ENCODE measurements around the gene E2F4.
A peak's percentile ranks its signal among the peaks of the same experiment; 100 is the strongest.

The E2F4 gene, protein sequence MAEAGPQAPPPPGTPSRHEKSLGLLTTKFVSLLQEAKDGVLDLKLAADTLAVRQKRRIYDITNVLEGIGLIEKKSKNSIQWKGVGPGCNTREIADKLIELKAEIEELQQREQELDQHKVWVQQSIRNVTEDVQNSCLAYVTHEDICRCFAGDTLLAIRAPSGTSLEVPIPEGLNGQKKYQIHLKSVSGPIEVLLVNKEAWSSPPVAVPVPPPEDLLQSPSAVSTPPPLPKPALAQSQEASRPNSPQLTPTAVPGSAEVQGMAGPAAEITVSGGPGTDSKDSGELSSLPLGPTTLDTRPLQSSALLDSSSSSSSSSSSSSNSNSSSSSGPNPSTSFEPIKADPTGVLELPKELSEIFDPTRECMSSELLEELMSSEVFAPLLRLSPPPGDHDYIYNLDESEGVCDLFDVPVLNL

DNA sequence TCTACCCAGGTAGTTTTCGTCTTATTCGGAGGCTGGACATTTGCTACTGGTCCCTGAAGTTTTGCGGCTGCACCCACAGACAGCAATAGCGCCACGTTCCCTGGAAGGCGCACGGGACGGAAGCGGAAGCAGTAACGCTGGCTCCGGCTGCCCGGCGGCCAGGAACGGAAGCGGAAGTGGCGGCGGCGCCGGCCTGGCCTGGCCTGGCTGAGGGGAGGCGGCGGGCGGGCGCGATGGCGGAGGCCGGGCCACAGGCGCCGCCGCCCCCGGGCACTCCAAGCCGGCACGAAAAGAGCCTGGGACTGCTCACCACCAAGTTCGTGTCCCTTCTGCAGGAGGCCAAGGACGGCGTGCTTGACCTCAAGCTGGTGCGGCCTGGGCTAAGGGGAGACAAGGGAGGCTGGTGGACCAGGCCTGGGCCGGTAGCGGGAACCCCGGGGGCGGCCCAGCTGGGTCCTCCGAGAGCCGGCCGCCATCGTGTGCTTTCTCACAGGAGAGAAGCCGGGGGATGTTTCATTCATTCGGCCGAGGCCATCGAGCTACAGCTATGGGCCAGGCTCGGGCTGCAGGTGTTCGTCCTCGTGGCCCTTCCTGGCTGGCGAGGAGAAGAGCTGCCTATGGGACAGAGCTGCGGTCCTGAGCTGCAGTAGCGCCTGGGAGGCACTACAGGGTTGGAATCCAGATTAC lies at the start of gene E2F4:
Gene E2F4, plus strand, starts transcription at position 161 of the 687 bp plus-strand sequence. Its CDS starts 73 bp downstream, at position 234.
- peak; percentile 96 for DNase-seq

DNA sequence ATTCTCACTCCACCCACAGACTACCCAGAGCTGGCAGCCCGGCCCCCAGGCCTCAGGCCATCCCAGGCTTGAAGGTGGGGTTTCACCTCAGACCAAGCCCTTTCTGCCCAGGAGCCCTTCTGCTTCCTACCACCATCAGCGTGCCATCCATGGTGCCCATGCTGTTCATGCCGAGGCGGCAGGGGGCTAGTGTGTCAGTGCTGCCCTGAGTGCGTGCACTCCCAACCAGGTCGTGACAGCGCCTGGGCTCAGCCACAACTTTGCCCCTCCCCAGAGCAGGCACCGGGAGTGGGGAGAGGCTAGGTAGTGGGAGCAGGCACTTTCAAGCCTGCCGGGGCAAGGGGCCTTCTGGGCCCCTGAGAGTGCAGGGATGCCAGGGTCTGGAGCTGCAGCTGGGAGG lies 49.6 kb upstream of the E2F4 start:
- DNase-seq = no peak

DNA sequence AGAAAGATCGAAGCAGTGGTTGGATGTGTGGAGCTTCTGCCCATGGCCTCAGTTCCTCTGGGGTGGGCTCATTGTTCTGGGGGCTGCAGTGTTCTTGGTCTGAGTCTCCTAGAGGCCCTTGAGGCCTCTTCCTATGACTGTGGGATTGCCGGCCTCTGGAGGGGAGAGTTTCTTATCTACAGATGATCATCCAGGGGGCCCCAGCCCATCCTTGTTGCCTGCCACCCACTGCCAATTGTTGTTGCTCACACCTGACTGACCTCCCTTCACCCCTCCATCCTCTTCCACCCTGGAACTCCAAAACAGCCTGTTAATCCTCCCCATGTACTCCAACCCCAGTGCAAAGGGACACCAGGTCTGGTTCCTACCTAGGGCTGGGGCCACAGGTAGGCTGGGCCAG lies 47.0 kb upstream of the E2F4 start:
- no peak for DNase-seq

DNA sequence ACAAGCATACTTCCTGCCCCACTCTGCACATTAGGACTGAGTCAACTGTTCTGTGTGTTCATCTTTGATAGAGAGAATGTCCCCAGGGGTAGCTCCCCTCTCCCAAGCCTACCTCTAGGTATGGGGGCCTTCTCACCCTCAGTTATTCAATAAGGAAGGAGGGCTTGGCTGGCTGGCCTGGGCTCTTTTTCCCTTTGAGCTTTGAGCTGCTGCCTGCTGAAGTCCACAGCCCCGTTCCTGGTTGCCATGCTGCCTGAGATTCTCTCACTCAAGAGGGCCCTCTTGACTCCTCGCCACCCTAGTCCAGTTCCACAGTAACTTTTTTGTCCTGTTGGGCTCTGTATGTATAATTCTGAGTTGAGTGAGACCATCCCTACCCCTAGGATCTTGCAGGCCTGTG lies 46.2 kb upstream of the E2F4 start:
- no peak for DNase-seq

DNA sequence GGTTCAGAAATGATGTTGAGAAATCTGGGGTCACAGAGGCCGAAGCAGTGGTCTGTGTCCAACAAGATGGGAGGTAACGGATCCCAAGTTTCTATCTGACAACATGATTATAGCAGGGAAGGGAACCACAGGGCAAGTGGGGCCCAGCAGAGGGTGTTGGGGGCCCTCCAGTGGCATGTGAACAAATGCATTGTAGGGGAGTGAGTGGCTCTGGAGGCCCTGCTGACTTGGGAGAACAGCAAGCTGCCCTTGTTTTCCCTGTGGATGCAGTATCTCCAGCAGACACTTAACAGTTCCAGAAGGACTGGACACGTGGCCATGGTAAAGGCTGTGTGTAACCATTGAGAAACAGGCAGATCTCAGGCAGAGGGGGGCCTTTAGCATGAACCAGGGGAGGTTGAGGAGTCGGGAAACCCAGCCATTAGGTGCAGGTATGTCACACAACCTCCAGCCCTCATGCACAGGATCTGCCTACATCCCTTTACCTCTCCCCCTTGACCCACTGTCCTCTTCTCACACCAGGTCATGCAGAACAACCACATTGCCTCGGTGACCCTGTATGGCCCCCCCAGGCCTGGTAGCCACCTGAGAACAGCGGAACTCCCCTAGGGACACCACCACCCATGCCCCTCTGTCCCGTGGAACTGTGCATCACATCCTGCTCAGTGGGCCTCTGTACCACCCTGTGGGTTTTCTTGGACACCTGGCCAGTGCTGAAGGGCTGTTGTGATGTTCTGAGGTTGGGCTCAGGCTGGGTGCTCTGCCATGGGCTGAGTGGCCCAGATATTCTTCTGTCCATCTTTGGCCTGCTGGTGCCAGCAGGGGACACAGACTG lies 45.2 kb upstream of the E2F4 start:
- no peak for DNase-seq

DNA sequence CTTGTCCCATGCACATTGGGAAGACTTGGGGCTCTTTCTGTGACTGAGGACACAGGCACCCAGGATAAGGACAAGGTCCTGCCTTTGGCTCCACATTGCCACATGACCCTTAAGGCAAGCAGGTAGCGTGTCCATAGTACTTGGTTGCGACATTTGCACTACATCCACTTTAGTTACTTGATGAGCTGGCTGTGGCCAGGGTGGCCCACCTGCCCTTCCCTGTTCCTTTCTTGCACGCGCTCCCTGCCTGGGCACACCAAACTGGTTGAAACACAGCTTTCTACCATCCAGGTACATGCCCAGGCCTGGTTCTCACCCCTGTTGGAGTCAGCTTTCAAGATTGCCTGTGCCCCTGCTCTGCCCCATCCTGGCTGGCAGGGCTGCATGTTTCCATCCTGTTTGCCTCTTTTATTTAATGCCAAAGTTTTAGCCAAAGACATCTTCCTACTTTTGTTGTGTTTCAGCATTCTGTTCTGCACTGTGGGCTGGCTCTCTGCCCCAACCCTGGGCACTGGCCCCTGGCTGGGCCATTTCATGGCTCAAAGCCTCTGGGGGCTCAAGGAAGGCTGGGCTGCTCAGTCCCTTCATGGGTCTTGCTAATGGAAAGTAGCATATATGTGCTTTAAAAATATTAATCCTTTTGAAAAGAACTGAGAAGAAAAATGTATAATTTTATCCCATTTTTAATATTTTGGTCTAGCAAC lies 44.4 kb upstream of the E2F4 start:
- no peak for DNase-seq

DNA sequence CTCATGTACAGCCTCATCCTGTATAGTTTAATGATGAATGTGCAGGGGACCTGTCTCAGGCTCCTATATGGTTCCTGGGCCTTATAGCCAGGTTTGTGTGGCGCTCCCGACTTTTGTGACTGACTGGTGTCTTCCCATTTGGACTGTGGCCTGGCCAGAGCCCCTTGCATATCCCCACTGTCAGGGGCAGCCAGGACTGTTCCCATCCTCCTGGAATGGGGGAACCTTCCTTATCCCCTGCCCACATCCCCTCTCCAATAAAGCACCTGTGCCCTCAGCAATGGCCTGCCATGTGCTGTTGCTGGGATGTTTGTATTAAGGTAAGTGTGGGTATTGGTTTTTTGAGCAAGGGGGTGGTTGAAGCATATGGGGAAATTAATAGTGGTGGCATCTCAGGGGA lies 43.7 kb upstream of the E2F4 start:
- no peak for DNase-seq

DNA sequence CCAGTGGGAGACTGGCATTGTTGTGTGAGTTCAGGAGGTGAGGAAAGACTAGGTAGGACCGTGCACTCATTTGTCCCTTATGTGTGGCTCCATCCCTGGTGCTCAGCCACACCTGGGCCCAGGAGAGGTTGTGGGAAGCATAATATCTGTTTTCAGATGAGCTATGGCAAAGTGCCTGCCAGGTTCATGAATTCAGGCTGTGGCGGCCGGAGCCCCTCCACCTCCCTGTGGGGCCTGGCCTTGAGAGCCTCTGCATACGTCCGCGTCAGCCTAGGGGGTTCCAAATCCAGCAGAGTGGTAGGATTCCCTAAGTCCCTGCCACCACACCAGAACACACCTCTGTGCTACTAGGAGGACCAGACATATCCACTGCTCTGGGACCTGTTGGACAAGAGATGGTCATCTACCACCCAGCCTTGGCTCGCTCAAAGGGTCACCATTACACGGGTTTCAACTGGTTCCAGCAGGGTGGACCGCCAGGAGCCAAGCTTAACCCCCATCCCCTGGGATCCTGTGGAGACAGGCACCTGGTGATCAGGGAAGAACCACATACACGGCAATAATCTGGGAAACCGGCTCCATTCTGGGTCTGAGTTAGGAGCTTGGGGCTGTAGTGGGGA lies 43.2 kb upstream of the E2F4 start:
- DNase-seq = no peak

DNA sequence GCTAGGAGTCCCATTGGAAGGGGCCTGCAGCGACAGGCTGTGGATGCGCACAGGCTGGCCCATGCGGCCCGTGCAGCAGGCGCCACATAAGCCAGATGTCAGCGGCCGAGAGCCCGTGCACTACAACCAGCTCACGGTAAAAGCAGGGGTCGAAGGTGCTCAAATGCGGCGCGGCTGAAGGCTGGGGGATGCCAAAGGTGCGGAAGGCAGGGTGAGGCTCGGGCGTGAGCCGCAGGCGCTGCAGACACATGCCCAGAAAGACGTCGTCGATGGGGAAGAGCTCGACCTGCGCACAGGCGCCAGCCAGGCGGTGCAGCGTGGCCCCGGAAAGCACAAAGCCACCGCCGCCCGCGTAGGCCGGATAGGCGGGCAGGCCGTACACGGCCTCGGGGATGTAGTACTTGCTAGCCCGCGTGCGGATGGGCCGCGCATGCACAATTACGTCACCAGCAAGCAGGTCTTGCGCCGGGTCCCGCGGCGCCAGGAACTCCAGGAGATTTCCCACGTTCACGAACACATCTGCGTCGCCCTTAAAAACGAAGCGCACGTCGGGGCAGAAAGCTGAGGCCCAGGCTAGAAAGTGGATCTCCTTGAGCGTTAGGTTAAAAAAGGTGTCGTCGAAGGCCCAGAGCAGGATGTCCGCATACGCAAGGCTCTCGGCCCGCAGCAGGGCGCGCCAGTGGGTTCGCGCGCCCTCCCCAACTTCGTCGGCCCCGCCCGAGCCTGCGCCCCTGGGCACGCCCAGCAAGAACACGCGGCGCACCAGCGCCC lies 42.5 kb upstream of the E2F4 start:
- no peak for DNase-seq

DNA sequence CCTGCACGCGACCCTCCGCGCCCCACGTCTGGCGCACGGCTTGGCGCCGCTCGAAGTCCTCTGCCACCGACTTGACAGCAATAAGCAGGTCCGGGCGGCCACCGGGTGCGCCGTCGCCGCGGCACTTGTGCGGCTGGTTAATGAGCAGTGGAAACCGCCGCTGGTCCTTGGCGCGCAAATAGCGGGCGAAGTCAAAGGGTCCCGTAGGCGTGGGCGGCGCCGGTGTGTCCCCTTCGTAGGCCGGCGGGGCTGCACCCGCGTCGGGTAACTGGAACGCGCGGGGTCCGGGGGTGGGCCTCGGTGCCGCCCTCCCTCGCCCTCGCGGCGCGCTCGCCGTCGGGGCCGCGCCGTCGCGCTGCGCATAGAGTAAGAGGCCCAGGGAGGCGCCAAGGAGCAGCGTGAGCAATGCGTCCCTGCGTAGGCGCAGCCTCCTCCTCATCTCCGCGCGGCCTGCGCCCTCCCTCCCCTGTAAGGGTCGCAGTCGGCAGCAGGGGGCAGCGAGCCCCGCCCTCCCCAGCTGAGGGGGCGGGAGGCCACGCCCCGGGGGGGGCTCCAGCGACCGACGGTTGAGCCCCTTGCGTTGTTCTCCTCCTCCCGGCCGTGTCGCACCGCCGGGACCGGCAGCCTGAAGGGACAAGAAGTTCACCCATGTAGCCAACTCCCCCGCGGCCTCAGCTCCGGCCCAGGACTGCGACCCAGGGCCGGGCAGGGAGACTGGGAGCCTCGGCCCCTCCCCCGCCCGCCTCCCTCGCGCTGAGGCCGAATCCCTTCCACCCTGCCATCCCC lies 41.7 kb upstream of the E2F4 start:
- no peak for DNase-seq

DNA sequence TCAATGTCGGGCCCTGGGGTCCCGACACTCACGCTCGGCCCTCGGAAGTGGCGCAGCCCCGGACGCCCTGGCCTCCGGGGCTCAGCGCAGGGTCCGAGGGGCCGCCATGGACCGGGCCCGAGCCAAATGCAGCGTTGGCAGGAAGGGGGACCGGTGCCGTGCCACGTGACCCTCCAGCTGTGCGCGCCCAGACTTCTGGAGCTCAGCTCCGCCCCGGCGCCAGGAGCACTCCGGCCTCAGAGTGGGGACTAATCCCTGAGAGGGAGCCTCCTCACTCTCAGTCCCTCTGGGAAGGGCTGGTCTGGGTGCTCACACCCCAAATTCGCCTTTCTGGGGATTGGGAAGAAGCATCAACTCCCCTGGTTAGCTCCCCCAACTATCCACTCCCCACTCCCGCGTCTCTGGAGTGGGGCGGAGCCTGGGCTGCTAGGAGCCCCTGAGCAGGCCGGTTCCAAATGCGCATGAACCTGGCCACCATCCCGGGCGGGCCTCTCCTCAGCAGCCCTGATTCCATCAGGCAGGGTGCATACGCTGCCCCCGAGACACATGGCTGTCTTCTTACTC lies 41.0 kb upstream of the E2F4 start, which contains the start of gene B3GNT9:
Gene B3GNT9, minus strand, starts transcription at position 166 of the 564 bp plus-strand sequence. CDS start 513 bp downstream, outside the sequence.
- DNase-seq = no peak

DNA sequence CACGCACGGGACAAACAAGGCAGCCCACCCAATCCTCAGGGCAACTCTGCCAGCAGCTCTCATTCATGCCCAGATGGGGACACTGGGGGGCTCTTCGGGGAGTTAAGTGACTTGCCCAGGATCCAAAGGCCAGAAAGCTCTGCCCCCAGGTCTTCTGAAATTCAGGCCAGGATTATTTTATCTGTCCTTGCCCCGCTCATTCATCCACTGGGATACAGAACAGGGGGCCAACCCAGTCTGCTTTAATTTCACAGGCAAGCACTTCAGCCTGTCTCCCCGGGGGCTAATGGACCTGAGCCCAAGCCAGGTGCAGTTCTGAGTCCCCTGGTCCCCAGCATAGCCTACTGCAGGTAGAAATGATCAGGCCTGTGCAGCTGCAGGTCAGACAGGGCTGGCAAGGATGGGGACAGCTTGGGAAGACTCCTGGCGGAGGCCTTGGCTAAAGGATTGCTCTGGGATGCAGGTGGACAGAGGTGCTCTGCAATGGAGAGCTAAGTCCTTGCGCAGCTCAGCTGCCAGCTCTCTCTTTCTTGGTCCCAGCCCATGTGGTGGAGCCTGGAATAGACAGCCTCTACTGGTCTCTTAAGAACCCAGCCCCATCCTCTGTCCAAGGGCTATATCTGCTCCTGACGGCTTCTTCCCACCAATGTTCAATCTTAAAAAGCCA lies 40.4 kb upstream of the E2F4 start:
- DNase-seq = no peak

DNA sequence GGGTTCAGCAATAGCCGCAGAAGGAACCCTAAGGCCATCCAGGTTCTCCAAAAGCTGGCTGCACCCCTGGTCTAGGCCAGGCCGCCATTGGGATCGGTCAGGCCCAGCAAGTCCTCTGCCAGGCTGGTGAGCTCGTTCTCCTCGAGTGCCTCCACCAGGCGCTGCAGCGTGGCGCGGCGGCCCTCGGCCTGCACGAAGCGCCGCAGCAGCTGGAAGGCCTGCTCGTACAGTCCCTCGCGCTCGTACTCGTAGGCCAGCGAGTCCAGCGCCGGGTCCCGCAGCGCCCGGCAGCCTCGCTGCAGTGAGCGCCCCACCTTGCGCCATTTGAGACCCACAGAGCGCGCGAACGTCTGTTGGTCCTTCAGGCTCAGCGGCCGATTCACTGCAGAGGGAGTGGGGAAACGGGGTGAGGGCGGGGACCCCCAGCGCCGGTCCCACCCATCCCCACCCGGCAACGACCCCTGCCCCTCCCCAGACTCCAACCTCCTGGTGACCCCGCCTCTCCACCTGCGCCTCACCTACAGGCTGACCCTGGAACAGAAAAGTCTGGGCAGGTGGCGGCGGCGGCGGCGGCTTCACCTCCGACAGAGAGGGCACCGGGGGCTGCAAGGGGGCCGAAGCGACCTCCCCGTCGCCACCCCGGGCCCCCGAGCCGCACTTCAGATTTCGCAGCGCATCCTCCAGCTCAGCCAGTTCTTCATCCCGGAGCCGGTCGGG lies 37.2 kb upstream of the E2F4 start:
- no peak for DNase-seq

DNA sequence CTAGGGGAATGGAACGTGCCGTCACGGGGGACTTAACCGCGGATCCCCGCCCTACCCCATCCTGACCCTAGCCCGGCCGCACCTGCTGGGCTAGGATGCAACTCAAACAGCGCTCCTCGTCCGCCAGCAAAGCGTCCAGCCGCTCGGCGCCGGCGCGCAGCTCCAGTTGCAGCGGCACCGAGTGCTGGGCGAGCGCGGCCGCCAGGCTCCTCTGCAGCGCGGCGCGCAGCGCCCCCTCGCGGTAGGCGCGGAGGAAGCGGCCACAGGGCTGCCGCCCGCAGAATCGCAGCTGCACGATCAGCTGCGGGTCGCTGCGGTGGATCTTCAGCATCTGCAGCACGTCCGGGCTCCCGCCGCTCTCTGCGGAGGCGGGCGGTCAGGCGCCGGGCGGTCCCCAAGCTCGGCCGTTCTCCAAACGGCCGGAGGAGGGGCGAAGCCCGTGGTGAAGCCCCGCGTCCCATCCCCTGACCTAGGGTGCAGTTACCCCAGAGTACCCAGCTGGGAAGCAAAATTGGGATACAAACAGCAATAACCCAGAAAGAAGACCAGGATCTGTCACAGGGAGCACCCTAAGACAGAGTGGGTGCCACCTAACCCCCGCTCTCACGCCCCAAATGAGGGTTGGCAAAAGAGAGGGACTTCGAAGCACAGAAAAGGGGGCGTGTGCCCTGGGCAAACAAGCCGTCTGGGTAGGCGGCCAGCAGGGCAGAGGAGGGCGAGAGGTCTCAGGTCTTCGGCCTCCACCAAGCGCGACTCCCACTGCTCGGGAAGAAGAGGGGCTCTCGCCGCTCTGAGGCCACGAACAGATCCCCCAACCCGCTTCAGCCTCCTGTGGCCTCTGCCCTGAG lies 36.4 kb upstream of the E2F4 start:
- peak; percentile 87 for DNase-seq

DNA sequence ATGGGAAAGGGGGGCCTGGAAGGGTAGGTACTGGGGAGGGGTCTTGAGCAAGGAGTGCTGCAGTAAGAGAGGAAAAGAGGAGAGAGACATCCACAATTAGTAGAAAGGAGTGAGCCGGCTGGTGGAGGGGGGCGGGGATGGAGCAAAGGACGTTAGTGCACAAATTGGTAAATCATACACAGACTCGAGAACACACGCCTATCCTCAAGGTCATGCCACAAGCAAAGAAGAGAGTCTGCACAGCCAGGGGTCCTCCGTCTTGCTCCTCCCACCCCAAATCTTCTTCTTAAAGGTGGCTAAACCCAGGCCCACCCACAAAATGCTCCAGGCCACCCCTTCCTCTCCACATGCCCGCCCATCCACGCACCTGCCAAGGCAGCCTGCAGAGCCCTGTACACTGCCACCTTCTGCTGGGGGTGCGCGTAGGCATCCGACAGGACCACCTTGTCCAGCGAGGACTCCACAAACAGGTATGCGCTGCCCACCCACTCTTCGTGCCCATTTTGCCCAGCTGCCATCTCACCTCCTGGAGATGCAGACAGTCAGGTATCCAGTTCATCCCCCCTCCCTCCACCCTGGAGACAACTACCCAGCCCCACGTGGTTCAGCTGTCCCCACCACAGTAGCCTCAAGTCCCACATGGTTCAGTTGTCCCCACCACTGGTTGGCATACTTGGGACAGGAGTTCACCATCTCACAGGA lies 35.7 kb upstream of the E2F4 start:
- DNase-seq = no peak

DNA sequence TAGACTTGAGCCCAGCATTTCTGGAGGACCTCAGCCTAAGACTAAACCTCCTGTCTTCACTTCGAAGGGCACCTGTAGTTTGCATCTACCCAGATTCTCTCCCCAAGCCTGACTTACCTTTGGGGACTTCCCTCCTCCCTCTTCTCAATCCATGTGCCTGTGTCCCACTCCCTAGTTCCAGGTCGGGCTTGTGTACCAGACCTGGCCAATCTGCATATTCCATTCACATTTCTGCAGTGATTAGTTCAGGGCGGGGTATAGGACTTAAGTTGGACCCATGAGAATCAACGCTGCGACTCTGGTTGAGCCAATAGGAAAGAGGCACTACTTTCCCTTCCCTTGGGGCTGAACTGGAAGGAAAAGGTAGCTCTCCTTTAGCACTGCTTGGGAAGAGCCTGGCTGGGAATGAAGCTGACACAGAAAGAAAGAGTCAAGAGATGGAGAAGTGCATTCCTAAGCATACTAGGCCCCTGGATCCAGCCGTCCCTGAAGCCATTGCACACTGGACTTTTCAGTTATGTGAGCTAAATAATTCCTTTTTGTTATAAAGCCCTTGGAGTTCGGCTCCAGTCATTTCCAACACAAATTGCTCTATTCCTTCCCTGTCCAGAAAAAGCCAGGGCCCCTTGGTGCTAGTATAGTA lies 34.7 kb upstream of the E2F4 start:
- DNase-seq = no peak

Data from suppressor macrophage treated with lipopolysaccharide for 4 hours (primary cell).